Esophagus squamous epithelium (tissue), 4 donors: ENCODE data around the gene KRT35.

Experiments used
- CTCF ChIP-seq, 6 experiments: fragments of 450-650 bp in 4 of 6; fragments of 200-600 bp in 2 of 6; sonication (generic) in 2 of 6; IDR thresholded peaks; one replicate each; pipeline ENCODE4 v1.5.1; 2016 to 2019; ENCODE audit warnings: antibody characterized with exemption in 6 of 6, mild to moderate bottlenecking in 4 of 6, moderate library complexity in 4 of 6
- POLR2A ChIP-seq, 4 donors: fragments of 450-650 bp; IDR thresholded peaks; one replicate each; pipeline ENCODE4 v1.6.1; 2017; ENCODE audit warnings: antibody characterized with exemption in 4 of 4, mild to moderate bottlenecking in 4 of 4, moderate library complexity in 3 of 4

- TF ChIP-seq CTCF (IDR thresholded peaks at IDR 0.05) (no peak), POLR2A (IDR thresholded peaks at IDR 0.05) (no peak)
These were observed 16.8 kb downstream of the KRT35 start for GRCh38 chr17:41464173-41464572.
